DOHH2 (cell line): ENCODE results near the gene ZNF35.

ENCODE experiments used
- H3F3A ChIP-seq: fragments of 200-600 bp; sonication (generic), shearing (Covaris generic); 2 replicates; pipeline ENCODE4 v1.6.0; 2016; ENCODE audit warnings: antibody characterized with exemption, mild to moderate bottlenecking; ENCODE audit not compliant: control insufficient read depth, insufficient read depth
- H3K27ac ChIP-seq: fragments of 200-600 bp; sonication (generic); 2 replicates; pipeline ENCODE4 v1.5.1; 2014; ENCODE audit warnings: low read depth, mild to moderate bottlenecking, low read length, moderate library complexity
- H3K27me3 ChIP-seq: fragments of 200-600 bp; sonication (generic); 2 replicates; pipeline ENCODE4 v1.6.1; 2014; ENCODE audit warnings: mild to moderate bottlenecking, low read length, mixed read lengths; ENCODE audit not compliant: control insufficient read depth
- H3K36me3 ChIP-seq: fragments of 200-600 bp; sonication (generic); 2 replicates; pipeline ENCODE4 v1.6.1; 2014; ENCODE audit warnings: mild to moderate bottlenecking, low read length, moderate library complexity, mixed read lengths; ENCODE audit not compliant: control insufficient read depth
- H3K4me1 ChIP-seq: fragments of 200-600 bp; sonication (generic); 2 replicates; pipeline ENCODE4 v1.6.1; 2014; ENCODE audit warnings: mild to moderate bottlenecking, low read length, mixed read lengths; ENCODE audit not compliant: control insufficient read depth
- H3K4me2 ChIP-seq: fragments of 200-600 bp; sonication (generic); 2 replicates; pipeline ENCODE4 v1.6.0; 2014; ENCODE audit warnings: mild to moderate bottlenecking, low read length, moderate library complexity
- H3K4me3 ChIP-seq: fragments of 200-600 bp; sonication (generic); 2 replicates; pipeline ENCODE4 v1.5.1; 2014; ENCODE audit warnings: mild to moderate bottlenecking, low read length, mixed read lengths
- H3K79me2 ChIP-seq: fragments of 200-600 bp; sonication (generic); 2 replicates; pipeline ENCODE4 v1.6.1; 2014; ENCODE audit warnings: mild to moderate bottlenecking, low read length, mixed read lengths; ENCODE audit not compliant: control insufficient read depth
- H3K9me2 ChIP-seq: fragments of 200-600 bp; sonication (generic); replicated peaks from 2 replicates; pipeline ENCODE4 v1.6.1; 2014; ENCODE audit warnings: mild to moderate bottlenecking, low read length, mixed read lengths; ENCODE audit not compliant: control insufficient read depth
- H3K9me3 ChIP-seq: fragments of 200-600 bp; sonication (generic); 2 replicates; pipeline ENCODE4 v1.6.1; 2014; ENCODE audit warnings: antibody characterized with exemption, low read length, mixed read lengths; ENCODE audit not compliant: control insufficient read depth, insufficient read depth
- H4K20me1 ChIP-seq: fragments of 200-600 bp; sonication (generic); 2 replicates; pipeline ENCODE4 v1.6.0; 2014; ENCODE audit warnings: low read depth, mild to moderate bottlenecking, antibody characterized with exemption, low read length, moderate library complexity; ENCODE audit not compliant: control insufficient read depth, insufficient read depth
- EZH2phosphoT487 ChIP-seq: fragments of 200-600 bp; sonication (generic); IDR thresholded peaks from 2 replicates; pipeline ENCODE4 v1.6.1; 2017; ENCODE audit warnings: borderline replicate concordance, mild to moderate bottlenecking, antibody characterized with exemption, low read length, moderate library complexity, mixed read lengths
- TF ChIP-seq, protein P1 (sequence below): fragments of 200-600 bp; sonication (generic); IDR thresholded peaks from one replicate; pipeline ENCODE4 v1.5.1; 2014; ENCODE audit warnings: antibody characterized with exemption, mild to moderate bottlenecking, low read depth, low read length; ENCODE audit not compliant: poor library complexity, severe bottlenecking

Gene ZNF35

GRCh38 chr3:44654039-44654438 is 5.5 kb downstream of the ZNF35 start:
- no peaks in the 10 kb centered on the region for H3K9me3 ChIP-seq
- no peaks in the 10 kb centered on the region for H3F3A ChIP-seq
- H3K9me2 ChIP-seq = no peaks in the 10 kb centered on the region
- no peaks in the 10 kb centered on the region for H3K27me3 ChIP-seq
- H3K36me3 ChIP-seq = peaks cover 53% of the 10 kb centered on the region
- H3K4me1 ChIP-seq = peaks cover 3% of the 10 kb centered on the region; the same call in 1 of the 2 replicates
- peaks cover 4% of the 10 kb centered on the region for H3K79me2 ChIP-seq
- no peaks in the 10 kb centered on the region for H4K20me1 ChIP-seq
- TF ChIP-seq, protein P1, sequence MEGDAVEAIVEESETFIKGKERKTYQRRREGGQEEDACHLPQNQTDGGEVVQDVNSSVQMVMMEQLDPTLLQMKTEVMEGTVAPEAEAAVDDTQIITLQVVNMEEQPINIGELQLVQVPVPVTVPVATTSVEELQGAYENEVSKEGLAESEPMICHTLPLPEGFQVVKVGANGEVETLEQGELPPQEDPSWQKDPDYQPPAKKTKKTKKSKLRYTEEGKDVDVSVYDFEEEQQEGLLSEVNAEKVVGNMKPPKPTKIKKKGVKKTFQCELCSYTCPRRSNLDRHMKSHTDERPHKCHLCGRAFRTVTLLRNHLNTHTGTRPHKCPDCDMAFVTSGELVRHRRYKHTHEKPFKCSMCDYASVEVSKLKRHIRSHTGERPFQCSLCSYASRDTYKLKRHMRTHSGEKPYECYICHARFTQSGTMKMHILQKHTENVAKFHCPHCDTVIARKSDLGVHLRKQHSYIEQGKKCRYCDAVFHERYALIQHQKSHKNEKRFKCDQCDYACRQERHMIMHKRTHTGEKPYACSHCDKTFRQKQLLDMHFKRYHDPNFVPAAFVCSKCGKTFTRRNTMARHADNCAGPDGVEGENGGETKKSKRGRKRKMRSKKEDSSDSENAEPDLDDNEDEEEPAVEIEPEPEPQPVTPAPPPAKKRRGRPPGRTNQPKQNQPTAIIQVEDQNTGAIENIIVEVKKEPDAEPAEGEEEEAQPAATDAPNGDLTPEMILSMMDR = no peak
- no peak for TF ChIP-seq EZH2phosphoT487
- no peak overlapping the region for H3K4me2 ChIP-seq
- H3K27ac ChIP-seq = no peak overlapping the region
- H3K4me3 ChIP-seq = no peak overlapping the region

GRCh38 chr3:44659015-44659414 is 10.5 kb downstream of the ZNF35 start:
- Histone ChIP-seq H3K36me3 (peaks cover 53% of the 10 kb centered on the region), H3K27ac (no peak overlapping the region), H3F3A (no peaks in the 10 kb centered on the region), H3K27me3 (no peaks in the 10 kb centered on the region), H3K79me2 (no peaks in the 10 kb centered on the region), H3K4me3 (no peak overlapping the region), H3K4me1 (no peaks in the 10 kb centered on the region), H3K9me3 (no peaks in the 10 kb centered on the region), H3K9me2 (no peaks in the 10 kb centered on the region), H3K4me2 (no peak overlapping the region), H4K20me1 (no peaks in the 10 kb centered on the region)
- TF ChIP-seq, protein P1 = no peak
- TF ChIP-seq EZH2phosphoT487 = no peak

GRCh38 chr3:44659434-44659833 is 10.9 kb downstream of the ZNF35 start:
- no peaks in the 10 kb centered on the region for H3K27me3 ChIP-seq
- no peaks in the 10 kb centered on the region for H4K20me1 ChIP-seq
- TF ChIP-seq EZH2phosphoT487 = no peak
- TF ChIP-seq, protein P1 = no peak
- no peaks in the 10 kb centered on the region for H3K79me2 ChIP-seq
- H3K36me3 ChIP-seq = peaks cover 50% of the 10 kb centered on the region
- H3K4me3 ChIP-seq = no peak overlapping the region
- no peaks in the 10 kb centered on the region for H3K4me1 ChIP-seq
- no peak overlapping the region for H3K4me2 ChIP-seq
- H3K9me3 ChIP-seq = no peaks in the 10 kb centered on the region
- no peak overlapping the region for H3K27ac ChIP-seq
- no peaks in the 10 kb centered on the region for H3K9me2 ChIP-seq
- no peaks in the 10 kb centered on the region for H3F3A ChIP-seq

- Histone ChIP-seq H3K4me1 (no peaks in the 10 kb centered on the region), H3K4me3 (no peak overlapping the region), H3K4me2 (no peak overlapping the region), H3K9me2 (no peaks in the 10 kb centered on the region), H3K36me3 (peaks cover 42% of the 10 kb centered on the region), H3K79me2 (no peaks in the 10 kb centered on the region), H3K27me3 (no peaks in the 10 kb centered on the region), H3K9me3 (no peaks in the 10 kb centered on the region), H4K20me1 (no peaks in the 10 kb centered on the region), H3K27ac (no peak overlapping the region), H3F3A (no peaks in the 10 kb centered on the region)
- TF ChIP-seq, protein P1 = peak; percentile 48
- no peak for TF ChIP-seq EZH2phosphoT487
Observed at GRCh38 chr3:44661189-44661588, 12.7 kb downstream of the ZNF35 start.
